OCI-LY1 (cell line): ENCODE data around the gene LENEP.

Experiments used
- EZH2 ChIP-seq: fragments of 200-600 bp; sonication (generic), shearing (Covaris generic); IDR thresholded peaks from 2 replicates; pipeline ENCODE4 v1.8.0; 2017; ENCODE audit warnings: borderline replicate concordance, mixed run types, mild to moderate bottlenecking, antibody characterized with exemption, low read length, moderate library complexity, mixed read lengths
- TF ChIP-seq, protein P1 (sequence below): fragments of 200-600 bp; sonication (generic), shearing (Covaris generic); IDR thresholded peaks from 2 replicates; pipeline ENCODE4 v1.5.1; 2017; ENCODE audit warnings: mild to moderate bottlenecking, antibody characterized with exemption, low read length, moderate library complexity, mixed read lengths

DNA sequence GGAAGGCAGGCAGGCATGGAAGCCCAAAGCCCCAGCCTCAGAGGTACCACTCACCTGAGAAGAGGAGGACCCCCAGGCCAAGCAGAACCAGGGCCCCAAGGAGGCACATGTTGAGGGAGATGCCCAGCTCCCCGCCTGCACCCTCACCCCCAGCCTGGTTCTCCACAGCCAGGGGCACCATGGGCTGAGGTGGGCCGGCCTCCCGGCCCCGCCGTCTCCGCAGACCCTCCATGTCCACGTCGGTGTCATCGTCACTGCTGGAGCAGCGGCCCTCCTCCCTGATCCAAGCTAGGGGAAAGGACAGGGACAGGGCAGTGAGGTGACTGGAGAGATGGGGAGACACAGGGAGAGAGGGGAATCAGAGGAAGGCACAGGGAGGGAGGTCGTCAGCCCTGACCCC lies 45.3 kb upstream of the LENEP start:
- TF ChIP-seq EZH2, result no peak
- TF ChIP-seq, protein P1, sequence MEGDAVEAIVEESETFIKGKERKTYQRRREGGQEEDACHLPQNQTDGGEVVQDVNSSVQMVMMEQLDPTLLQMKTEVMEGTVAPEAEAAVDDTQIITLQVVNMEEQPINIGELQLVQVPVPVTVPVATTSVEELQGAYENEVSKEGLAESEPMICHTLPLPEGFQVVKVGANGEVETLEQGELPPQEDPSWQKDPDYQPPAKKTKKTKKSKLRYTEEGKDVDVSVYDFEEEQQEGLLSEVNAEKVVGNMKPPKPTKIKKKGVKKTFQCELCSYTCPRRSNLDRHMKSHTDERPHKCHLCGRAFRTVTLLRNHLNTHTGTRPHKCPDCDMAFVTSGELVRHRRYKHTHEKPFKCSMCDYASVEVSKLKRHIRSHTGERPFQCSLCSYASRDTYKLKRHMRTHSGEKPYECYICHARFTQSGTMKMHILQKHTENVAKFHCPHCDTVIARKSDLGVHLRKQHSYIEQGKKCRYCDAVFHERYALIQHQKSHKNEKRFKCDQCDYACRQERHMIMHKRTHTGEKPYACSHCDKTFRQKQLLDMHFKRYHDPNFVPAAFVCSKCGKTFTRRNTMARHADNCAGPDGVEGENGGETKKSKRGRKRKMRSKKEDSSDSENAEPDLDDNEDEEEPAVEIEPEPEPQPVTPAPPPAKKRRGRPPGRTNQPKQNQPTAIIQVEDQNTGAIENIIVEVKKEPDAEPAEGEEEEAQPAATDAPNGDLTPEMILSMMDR, result no peak
